ENCODE results near the gene PDXK.

PDXK gene

DNA sequence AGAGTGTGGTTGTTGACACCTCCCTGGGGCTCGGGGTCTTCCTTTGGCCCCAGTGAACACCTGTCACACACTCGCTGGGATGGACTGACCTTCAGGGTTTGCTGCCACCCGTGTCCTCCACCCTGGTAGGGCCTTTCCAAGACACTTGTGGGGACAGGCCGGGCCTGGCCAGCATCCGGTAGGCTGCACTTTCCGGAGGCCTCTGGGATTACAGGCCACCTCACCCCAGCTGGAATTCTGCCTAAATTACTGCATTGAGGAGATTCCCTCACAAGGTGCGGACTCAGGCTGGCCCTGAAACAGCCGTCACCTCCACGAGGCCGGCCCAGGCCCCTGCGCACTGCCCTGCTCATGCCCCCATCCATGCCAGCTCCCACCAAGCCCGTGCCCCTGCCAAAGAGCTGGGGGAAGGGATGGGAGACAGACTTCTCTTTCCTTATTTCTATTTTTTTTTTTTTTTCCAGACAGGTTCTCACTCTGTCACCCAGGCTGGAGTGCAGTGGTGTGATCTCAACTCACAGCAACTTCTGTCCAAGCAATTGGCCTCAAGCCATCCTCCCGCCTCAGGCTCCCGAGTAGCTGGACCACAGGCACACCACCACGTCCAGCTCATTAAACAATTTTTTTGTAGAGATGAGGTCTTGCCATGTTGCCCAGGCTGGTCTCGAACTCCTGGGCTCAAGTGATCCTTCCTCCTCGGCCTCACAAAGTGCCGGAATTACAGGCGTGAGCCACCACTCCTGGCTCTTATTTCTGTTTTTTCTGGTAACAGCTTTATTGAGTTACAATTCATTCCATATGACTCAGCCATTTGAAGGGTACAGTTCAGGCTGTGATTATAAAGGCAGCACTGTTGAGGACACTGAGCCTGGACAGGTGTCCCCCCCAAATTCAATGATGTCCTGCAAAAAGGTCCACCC lies 45.9 kb downstream of the PDXK start:
- DNase-seq, result no peak

- DNase-seq, result no peak
These were observed 48.0 kb downstream of the PDXK start for GRCh38 chr21:43766734-43767497.

- DNase-seq, result no peak
These were observed 48.6 kb downstream of the PDXK start for GRCh38 chr21:43767498-43767983.

GRCh38 chr21:43767984-43768867 lies 49.3 kb downstream of the PDXK start:
- DNase-seq, result no peak

DNA sequence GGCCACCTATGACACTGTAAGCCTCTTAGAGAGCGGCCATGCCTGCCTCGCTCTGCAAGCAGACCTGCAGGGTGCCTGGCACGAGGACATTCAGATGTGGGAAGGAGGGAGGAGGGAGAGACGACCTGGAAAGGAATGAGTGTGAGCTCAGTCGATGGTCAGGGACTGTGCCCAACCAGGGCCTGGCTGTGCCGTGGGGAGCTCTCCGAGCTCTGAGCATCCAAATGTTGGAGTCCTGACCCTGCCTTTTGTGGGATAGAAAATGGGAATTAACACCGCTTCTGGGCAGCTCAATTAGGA lies 49.9 kb downstream of the PDXK start:
- no peak for DNase-seq

GRCh38 chr21:43769325-43769958 lies 50.5 kb downstream of the PDXK start:
- no peak for DNase-seq

DNA sequence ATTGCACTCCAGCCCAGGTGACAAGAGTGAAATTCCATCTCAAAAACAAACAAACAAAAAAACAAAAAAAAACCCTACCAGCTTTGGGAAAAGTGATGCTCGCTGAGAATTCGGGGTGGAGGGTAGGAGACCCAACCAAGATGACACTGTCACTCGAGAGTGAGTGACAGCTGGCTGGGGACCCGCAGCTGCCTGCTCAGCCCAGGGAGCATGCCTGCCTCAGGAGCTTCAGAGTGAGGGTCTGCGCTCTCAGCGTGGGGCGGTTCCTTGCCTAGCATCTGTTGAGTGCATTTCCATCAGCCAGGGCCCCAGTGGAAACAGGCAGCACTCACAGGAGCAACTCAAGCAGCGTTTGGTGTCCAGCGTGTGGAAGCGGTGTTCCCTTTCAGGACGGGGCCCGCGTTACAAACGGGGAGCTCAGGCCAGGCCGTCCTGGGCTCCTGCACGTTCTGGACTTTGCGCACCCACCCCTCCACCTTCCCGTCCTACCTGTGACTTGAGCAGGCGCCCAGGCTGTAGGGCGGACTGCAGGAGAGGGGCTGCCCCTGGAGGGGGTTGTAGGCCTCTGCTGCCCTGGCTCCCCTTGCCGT lies 51.2 kb downstream of the PDXK start:
- no peak for DNase-seq

GRCh38 chr21:43771199-43771675 lies 52.3 kb downstream of the PDXK start:
- DNase-seq, result no peak

GRCh38 chr21:43771698-43772424 lies 52.9 kb downstream of the PDXK start:
- DNase-seq, result no peak

GRCh38 chr21:43772425-43772821 lies 53.5 kb downstream of the PDXK start:
- no peak for DNase-seq

- no peak for DNase-seq
These were observed 55.2 kb downstream of the PDXK start for GRCh38 chr21:43774163-43774562.

GRCh38 chr21:43775190-43775589 lies 56.3 kb downstream of the PDXK start:
- DNase-seq, result no peak

GRCh38 chr21:43775795-43776430 lies 57.0 kb downstream of the PDXK start, which contains the start of gene CSTB:
CSTB (minus strand) TSS chr21:43776308; CDS start chr21:43776269, 39 bp downstream.
- peak; percentile 86 for DNase-seq

GRCh38 chr21:43777953-43778352 lies 59.0 kb downstream of the PDXK start:
- no peak for DNase-seq

GRCh38 chr21:43778469-43779335 lies 59.8 kb downstream of the PDXK start:
- DNase-seq, result no peak

DNA sequence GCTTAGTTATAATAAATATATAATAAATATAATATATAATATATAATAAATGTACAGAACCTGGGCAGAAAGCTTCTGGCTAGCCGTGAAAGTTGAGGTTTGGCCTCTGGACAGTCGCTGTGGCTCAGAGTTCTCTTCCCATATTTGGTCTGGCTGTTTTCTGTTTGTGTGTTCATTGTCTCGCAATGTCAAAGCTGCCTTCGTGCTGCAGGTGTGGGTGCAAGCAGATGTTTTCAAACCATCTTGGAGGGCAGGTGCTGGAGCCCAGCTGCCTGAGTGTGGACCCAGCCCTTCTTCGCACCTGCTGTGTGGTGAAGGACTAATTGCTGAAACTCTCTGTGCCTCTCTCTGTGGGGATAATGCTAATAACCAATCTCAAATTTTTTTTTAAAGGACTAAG lies 60.7 kb downstream of the PDXK start:
- no peak for DNase-seq

DNA sequence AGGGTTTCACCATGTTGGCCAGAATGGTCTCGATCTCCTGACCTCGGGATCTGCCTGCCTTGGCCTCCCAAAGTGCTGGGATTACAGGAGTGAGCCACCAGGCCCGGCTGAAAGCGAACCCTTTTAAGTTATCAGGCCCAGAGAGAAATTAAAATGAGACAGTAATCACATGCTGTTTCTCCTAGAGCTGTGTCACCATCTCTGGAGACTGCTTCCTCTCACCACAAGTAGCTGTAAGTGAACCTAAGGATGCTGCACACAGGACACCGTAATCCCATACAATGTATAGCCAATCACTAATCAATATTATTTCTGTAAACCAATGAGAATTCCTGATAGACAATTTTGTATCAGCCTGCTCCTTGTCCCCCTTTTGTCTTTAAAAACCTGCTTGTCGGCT lies 62.9 kb downstream of the PDXK start:
- DNase-seq, result no peak

GRCh38 chr21:43782431-43783097 lies 63.6 kb downstream of the PDXK start:
- no peak for DNase-seq

- no peak for DNase-seq
These were observed 64.3 kb downstream of the PDXK start for GRCh38 chr21:43783098-43783700.
